Astrocyte (in vitro differentiated cells and primary cell): ENCODE measurements around the gene AARS2. TPM values are rescaled to one million over a fixed set of nuclear protein-coding genes. Genes with fewer than 3 reads are reported as not detected.
A peak's percentile ranks its signal among the peaks of the same experiment; 100 is the strongest.

ENCODE experiments used
- DNase-seq: peaks from one replicate; pipeline ENCODE4 v3.0.0-alpha.2; 2010; ENCODE audit warnings: low read depth
- FAIRE-seq: peaks from 2 replicates; lab custom pipeline; 2011; peaks lifted over from hg19 to GRCh38; lab: Jason Lieb, UNC
- H2AFZ ChIP-seq: 2 replicates; pipeline ENCODE4 v1.6.0; 2012; ENCODE audit warnings: low read depth, low read length, inconsistent platforms
- H3K27ac ChIP-seq: 2 replicates; pipeline ENCODE4 v1.5.1; 2011; ENCODE audit warnings: low read depth, low read length, inconsistent platforms
- H3K27me3 ChIP-seq: 2 replicates; pipeline ENCODE4 v1.6.0; 2011; ENCODE audit warnings: low read length, inconsistent platforms; ENCODE audit not compliant: insufficient read depth
- H3K36me3 ChIP-seq: 2 replicates; pipeline ENCODE4 v1.5.1; 2011; ENCODE audit warnings: low read length, inconsistent platforms; ENCODE audit not compliant: insufficient read depth
- H3K4me1 ChIP-seq: 2 replicates; pipeline ENCODE4 v1.5.1; 2011; ENCODE audit warnings: low read length, inconsistent platforms; ENCODE audit not compliant: insufficient read depth
- H3K4me2 ChIP-seq: 2 replicates; pipeline ENCODE4 v1.6.0; 2012; ENCODE audit warnings: low read length, inconsistent platforms
- H3K4me3 ChIP-seq: 2 replicates; pipeline ENCODE4 v1.5.1; 2011; ENCODE audit warnings: low read depth, mild to moderate bottlenecking, low read length, inconsistent platforms; ENCODE audit not compliant: insufficient read depth
- H3K79me2 ChIP-seq: 2 replicates; pipeline ENCODE4 v1.6.0; 2012; ENCODE audit warnings: mild to moderate bottlenecking, low read length, inconsistent platforms; ENCODE audit not compliant: insufficient read depth
- H3K9ac ChIP-seq: 2 replicates; pipeline ENCODE4 v1.6.0; 2012; ENCODE audit warnings: mild to moderate bottlenecking, low read length, inconsistent platforms
- H3K9me3 ChIP-seq: 2 replicates; pipeline ENCODE4 v1.5.1; 2012; ENCODE audit warnings: low read depth, mild to moderate bottlenecking, low read length, inconsistent platforms; ENCODE audit not compliant: insufficient read depth
- H4K20me1 ChIP-seq: 2 replicates; pipeline ENCODE4 v1.6.0; 2012; ENCODE audit warnings: low read length, inconsistent platforms; ENCODE audit not compliant: insufficient read depth
- H3K27ac Mint-ChIP-seq: one replicate; pipeline ENCODE4 v1.8.0; 2021; ENCODE audit warnings: mild to moderate bottlenecking, mixed read lengths; ENCODE audit not compliant: unreplicated experiment
- H3K27me3 Mint-ChIP-seq: one replicate; pipeline ENCODE4 v1.8.0; 2021; ENCODE audit warnings: low read depth, mixed read lengths; ENCODE audit not compliant: unreplicated experiment
- H3K36me3 Mint-ChIP-seq: one replicate; pipeline ENCODE4 v1.8.0; 2021; ENCODE audit warnings: low read depth, mixed read lengths; ENCODE audit not compliant: unreplicated experiment
- H3K4me1 Mint-ChIP-seq: one replicate; pipeline ENCODE4 v1.8.0; 2021; ENCODE audit warnings: low read depth, mixed read lengths; ENCODE audit not compliant: unreplicated experiment
- H3K4me3 Mint-ChIP-seq: one replicate; pipeline ENCODE4 v1.8.0; 2021; ENCODE audit warnings: mild to moderate bottlenecking, moderate library complexity, mixed read lengths; ENCODE audit not compliant: unreplicated experiment
- H3K9me3 Mint-ChIP-seq: one replicate; pipeline ENCODE4 v1.8.0; 2021; ENCODE audit warnings: mild to moderate bottlenecking, mixed read lengths; ENCODE audit not compliant: unreplicated experiment
- EZH2 ChIP-seq: IDR thresholded peaks from 2 replicates; pipeline ENCODE4 v1.6.1; 2012; ENCODE audit warnings: mild to moderate bottlenecking, low read length, inconsistent platforms; ENCODE audit not compliant: insufficient read depth
- total RNA-seq: library from RNA; stranded (reverse); gene quantifications from 2 replicates; pipeline ENCODE4 v1.2.1, GENCODE V29; 2021
- TF ChIP-seq, protein P1 (sequence below): IDR thresholded peaks from 2 replicates; pipeline ENCODE4 v1.5.1; 2011; ENCODE audit warnings: low read depth, mild to moderate bottlenecking, inconsistent platforms, low read length, moderate library complexity; ENCODE audit not compliant: insufficient read depth

The AARS2 gene
- total RNA-seq, 1 donor from 2014 or later = 12.3 TPM

DNA sequence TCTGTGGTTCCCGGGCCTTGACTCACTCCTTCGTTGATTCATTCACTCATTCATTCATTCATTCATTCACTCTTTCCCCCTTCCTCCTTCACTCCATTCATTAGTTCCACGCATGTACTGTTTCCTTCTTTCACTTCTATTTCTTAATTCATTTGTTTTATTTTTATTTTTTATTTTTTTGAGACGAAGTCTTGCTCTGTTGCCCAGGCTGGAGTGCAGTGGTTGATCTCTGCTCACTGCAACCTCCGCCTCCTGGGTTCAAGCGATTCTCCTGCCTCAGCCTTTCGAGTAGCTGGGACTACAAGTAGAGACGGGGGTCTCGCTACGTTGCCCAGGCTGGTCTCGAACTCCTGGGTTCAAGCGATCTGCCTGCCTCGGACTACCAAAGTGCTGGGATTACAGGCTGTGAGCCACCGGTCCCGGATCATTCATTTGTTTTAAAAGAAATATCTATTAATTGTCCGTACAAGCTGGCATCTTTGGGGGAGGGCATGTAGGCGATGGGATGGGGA, 47.4 kb downstream of the AARS2 start:
- H3K36me3 ChIP-seq = no peaks in the 10 kb centered on the region
- peak overlapping the region; percentile 50 for H3K27ac Mint-ChIP-seq
- no peak overlapping the region for H3K27ac ChIP-seq
- peaks cover 15% of the 10 kb centered on the region for H3K79me2 ChIP-seq
- H3K9me3 Mint-ChIP-seq = no peaks in the 10 kb centered on the region
- FAIRE-seq = no peak
- H3K9ac ChIP-seq = no peak overlapping the region
- no peaks in the 10 kb centered on the region for H3K9me3 ChIP-seq
- peak overlapping the region; percentile 93 for H3K4me2 ChIP-seq
- peaks cover 23% of the 10 kb centered on the region for H3K4me1 Mint-ChIP-seq
- TF ChIP-seq, protein P1, sequence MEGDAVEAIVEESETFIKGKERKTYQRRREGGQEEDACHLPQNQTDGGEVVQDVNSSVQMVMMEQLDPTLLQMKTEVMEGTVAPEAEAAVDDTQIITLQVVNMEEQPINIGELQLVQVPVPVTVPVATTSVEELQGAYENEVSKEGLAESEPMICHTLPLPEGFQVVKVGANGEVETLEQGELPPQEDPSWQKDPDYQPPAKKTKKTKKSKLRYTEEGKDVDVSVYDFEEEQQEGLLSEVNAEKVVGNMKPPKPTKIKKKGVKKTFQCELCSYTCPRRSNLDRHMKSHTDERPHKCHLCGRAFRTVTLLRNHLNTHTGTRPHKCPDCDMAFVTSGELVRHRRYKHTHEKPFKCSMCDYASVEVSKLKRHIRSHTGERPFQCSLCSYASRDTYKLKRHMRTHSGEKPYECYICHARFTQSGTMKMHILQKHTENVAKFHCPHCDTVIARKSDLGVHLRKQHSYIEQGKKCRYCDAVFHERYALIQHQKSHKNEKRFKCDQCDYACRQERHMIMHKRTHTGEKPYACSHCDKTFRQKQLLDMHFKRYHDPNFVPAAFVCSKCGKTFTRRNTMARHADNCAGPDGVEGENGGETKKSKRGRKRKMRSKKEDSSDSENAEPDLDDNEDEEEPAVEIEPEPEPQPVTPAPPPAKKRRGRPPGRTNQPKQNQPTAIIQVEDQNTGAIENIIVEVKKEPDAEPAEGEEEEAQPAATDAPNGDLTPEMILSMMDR = no peak
- TF ChIP-seq EZH2 = no peak
- peaks cover 20% of the 10 kb centered on the region for H3K4me1 ChIP-seq
- H4K20me1 ChIP-seq = peaks cover 34% of the 10 kb centered on the region
- H3K27me3 ChIP-seq = peaks cover 21% of the 10 kb centered on the region
- H3K27me3 Mint-ChIP-seq = peaks cover 26% of the 10 kb centered on the region
- no peaks in the 10 kb centered on the region for H3K36me3 Mint-ChIP-seq
- peak overlapping the region; percentile 78 for H3K4me3 Mint-ChIP-seq
- H3K4me3 ChIP-seq = no peak overlapping the region
- DNase-seq = no peak
- no peak overlapping the region for H2AFZ ChIP-seq

DNA sequence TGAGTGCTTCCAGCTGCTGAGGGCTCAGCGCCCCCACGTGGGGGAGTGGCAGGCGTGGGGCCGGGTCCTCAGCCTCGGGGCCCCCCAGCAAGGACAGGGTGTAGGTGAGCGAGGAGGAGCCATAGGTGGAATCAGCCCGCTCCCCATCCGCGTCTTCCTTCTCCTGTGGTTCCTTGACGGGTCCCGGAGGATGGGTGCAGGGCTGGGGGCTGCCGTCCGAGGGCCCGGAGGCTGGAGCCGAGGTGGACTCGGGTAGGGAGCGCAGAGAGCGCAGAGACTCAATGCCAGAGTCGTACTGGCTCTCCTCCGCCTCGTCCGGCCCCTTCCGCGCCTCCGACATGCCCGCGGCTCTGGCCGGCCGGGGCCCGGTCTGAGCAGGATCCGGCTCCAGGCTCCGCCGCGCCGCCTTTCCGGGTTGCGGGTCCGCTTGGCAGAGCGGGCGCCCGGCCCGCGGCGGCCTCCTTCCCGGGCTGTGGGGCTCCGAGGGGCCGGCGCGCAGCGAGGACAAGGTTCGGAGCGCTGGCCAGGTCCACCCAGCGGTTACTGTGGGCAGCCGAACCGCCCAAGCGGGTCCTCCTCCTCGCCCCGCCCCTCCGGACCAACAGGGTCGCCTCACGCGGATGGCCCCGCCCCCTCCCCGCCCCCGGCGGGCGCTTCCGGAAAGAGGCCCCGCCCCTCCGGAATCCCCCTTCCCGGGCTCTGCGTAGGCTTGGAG, 48.0 kb downstream of the AARS2 start, which contains the start of gene NFKBIE:
Gene NFKBIE (minus strand): TSS at position 545 of the 715 bp plus-strand sequence. CDS start 205 bp downstream, at position 340.
- H3K4me3 Mint-ChIP-seq = peak within 1 kb of the TSS; percentile 95

More for the DNA sequence above, 48.0 kb downstream of the AARS2 start, which contains the start of gene NFKBIE:
- no peaks in the 10 kb centered on the region for H3K9me3 Mint-ChIP-seq
- Histone ChIP-seq H3K36me3 (no peaks in the 10 kb centered on the region), H3K4me3 (peak within 1 kb of the TSS; percentile 71), H4K20me1 (peaks cover 34% of the 10 kb centered on the region), H3K9ac (peak within 1 kb of the TSS; percentile 83), H2AFZ (peak within 1 kb of the TSS; percentile 87), H3K9me3 (no peaks in the 10 kb centered on the region), H3K4me2 (peak within 1 kb of the TSS; percentile 93), H3K4me1 (peaks cover 20% of the 10 kb centered on the region), H3K27me3 (peaks cover 21% of the 10 kb centered on the region), H3K79me2 (peaks cover 15% of the 10 kb centered on the region), H3K27ac (peak within 1 kb of the TSS; percentile 64)
- H3K36me3 Mint-ChIP-seq = no peaks in the 10 kb centered on the region
- peaks cover 26% of the 10 kb centered on the region for H3K27me3 Mint-ChIP-seq
- no peak for FAIRE-seq
- TF ChIP-seq, protein P1 = no peak
- TF ChIP-seq EZH2 = no peak
- DNase-seq = peak; percentile 83
- H3K4me1 Mint-ChIP-seq = peaks cover 23% of the 10 kb centered on the region
- peak within 1 kb of the TSS; percentile 93 for H3K27ac Mint-ChIP-seq
